Right renal cortex interstitium (tissue), 3 donors: Measurements from ENCODE around the gene B3GAT2. TPM values are rescaled to one million over a fixed set of nuclear protein-coding genes. Genes with fewer than 3 reads are reported as not detected.
"Not testable (repeated sequence)": the region's sequence is repeated elsewhere in the genome, so short reads cannot be mapped to it uniquely, and the experiment has no call there.

ENCODE experiments used
- DNase-seq, 3 donors: peaks; one replicate each; pipeline ENCODE4 v3.0.0-alpha.2; 2013; ENCODE audit warnings: low read depth in 3 of 3, low spot score in 2 of 3
- polyA plus RNA-seq, 3 donors: library from polyadenylated mRNA; unstranded; fragments of 120-200 nt; gene quantifications; one replicate each; pipeline ENCODE4 v1.2.1, GENCODE V29; 2013; ENCODE audit not compliant: insufficient read length in 3 of 3

Gene B3GAT2, protein sequence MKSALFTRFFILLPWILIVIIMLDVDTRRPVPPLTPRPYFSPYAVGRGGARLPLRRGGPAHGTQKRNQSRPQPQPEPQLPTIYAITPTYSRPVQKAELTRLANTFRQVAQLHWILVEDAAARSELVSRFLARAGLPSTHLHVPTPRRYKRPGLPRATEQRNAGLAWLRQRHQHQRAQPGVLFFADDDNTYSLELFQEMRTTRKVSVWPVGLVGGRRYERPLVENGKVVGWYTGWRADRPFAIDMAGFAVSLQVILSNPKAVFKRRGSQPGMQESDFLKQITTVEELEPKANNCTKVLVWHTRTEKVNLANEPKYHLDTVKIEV
- polyA plus RNA-seq: 1 to 10 TPM; 1.0 to 1.3 (median 1.1) TPM

DNA sequence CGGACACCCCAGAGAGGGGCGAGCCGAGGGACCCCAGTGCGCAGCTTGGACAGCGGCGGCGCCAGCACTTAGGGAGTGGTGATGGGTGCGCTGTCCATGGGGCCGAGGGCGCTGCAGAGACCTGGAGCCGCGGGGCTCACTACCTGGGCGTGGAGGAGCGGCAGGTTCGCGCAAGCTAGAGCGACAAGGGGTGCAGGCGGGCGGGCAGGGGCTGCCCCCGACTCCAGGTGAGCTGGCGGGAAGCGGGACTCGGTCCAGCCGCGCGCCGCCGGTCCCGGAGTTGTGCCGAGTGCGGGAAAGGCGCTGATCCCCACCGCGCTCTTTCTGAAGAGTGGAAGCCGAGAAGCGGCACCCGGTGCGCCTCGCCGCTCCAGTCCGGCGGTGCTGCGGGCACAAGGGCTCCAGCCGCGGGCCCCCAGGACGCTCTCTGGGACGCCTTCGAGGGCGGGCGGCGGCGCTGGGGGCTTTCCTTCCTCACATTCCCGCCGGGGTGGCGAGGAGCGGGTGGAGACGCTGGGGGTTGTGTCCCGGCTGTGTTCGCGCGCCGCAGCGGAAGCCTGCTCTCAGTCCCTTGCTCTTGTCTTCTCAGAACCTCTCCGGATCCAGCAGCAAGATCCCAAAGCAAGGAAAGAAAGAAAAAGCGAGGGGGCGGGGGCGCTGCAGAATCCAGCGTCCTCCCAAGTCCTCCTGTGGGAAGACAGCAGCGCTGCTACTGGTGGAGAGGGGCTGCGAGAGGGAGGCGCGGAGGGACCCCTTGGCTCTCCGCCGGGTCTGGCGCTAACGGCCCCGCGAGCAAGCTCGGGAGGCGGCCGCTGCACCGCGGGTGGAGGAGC lies at the start of gene B3GAT2:
B3GAT2 (minus strand) TSS at position 610 of the 833 bp plus-strand sequence. CDS start 631 bp downstream, outside the sequence.
- peak in 1 of 3 donors; percentile 15 for DNase-seq

DNA sequence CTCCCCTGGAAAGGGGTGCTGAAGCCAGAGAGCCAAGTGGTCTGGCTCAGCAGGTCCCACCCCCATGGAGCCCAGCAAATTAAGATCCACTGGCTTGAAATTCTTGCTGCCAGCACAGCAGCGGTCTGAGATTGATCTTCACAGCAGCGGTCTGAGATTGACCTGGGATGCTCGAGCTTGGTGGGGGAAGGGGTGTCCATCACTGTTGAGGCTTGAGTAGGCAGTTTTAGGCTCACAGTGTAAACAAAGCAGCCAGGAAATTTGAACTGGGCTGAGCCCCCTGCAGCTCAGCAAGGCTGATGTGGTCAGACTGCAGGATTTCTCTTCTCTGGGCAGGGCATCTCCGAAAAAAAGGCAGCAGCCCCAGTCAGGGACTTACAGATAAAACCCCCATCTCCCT lies 41.3 kb upstream of the B3GAT2 start:
- no peak for DNase-seq

- no peak for DNase-seq
These were observed 40.5 kb upstream of the B3GAT2 start for GRCh38 chr6:70997379-70997778.

DNA sequence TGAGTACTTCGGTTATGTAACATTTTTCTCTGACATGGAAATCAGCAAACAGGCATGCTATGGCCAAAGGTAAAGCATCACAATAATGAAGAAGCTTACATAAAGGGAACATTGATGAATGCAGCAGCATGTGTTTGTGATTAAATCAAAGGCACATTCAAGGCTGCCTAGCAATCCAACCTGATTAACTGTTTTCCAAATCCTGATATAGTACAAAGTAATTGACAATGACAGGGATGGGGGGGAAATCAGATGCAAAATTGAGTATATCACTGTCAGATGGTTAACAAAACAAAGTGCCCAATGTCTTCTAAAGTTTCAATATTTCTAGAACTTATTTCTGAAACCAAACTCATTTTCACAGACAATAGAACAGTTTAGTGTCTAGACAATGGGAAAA lies 39.2 kb upstream of the B3GAT2 start:
- DNase-seq: no peak

- no peak for DNase-seq
These were observed 38.6 kb upstream of the B3GAT2 start for GRCh38 chr6:70995411-70995810.

GRCh38 chr6:70991253-70991652 lies 34.4 kb upstream of the B3GAT2 start:
- DNase-seq: no peak

GRCh38 chr6:70985156-70985555 lies 28.3 kb upstream of the B3GAT2 start:
- DNase-seq: no peak

GRCh38 chr6:70982747-70983146 lies 25.9 kb upstream of the B3GAT2 start:
- no peak for DNase-seq

GRCh38 chr6:70980727-70981126 lies 23.9 kb upstream of the B3GAT2 start:
- DNase-seq: no peak

GRCh38 chr6:70973604-70974003 lies 16.7 kb upstream of the B3GAT2 start:
- no peak for DNase-seq

DNA sequence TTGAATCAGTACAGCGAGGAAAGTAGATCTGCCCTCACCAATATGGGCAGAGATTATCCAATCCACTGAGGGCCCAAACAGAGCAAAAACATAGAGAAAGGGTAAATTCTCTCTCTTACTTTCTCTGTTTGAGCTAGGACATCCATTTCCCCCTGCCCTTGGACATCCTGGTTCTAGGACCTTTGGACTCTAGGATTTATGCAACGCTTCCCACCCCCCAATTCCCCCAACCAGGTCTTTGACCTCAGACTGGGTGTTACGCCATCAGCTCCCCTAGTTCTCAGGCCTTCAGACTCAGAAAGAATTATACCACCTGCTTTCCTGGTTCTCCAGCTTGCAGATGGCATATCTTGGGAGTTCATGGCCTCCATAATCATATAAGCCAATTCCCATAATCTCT lies 10.2 kb upstream of the B3GAT2 start:
- DNase-seq: no peak

- DNase-seq: no peak
These were observed 391 bp upstream of the B3GAT2 start for GRCh38 chr6:70957284-70957617.

GRCh38 chr6:70956191-70956450 lies 739 bp downstream of the B3GAT2 start:
- DNase-seq: no peak

- peak in 1 of 3 donors; percentile 80 for DNase-seq
These were observed 1.2 kb downstream of the B3GAT2 start for GRCh38 chr6:70955441-70956190.

GRCh38 chr6:70954750-70955149 lies 2.1 kb downstream of the B3GAT2 start:
- DNase-seq: no peak

DNA sequence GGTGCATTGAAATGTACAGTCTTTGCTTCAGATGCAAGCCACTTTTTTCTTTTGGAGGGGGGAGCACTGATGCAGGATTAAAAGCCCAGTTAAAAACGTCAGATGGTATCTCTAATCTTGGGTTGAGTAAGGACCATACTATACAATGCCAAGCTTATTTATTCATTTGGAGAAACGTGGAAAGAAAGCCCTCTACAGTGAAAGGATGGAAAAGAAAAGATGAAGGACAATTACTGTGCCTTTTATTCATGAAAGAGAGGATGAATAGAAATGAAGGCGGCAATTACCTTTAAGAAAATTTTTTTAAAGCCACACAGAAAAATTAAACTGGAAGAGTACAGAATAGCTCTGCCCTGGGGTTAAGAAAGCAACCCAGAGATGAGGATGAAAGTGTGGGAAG lies 2.7 kb downstream of the B3GAT2 start:
- DNase-seq: no peak

DNA sequence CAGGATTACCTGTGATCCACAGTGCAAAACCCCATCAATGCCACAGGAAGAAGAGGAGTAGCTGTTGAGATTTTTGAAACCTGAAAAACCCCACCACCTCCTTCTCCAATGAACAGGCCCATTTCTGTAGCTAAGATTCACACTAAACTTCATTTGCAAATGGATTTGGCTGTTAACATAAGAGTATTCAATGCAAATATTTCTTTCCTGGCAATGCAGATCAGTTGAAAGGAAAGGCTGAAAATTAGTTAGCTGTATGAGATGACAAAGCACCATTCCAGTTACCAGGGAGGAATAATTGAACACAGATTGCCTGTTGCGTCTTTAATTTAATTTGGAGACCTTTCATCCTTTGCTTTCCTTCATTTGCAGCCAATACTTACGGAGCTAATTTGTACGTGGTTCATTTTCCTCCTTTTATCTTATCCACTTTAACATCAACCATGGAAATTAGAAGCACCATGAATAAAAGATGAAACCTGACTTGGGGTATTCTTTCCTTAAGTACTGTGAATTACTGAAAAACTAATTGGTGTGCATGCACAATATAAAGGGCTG lies 4.2 kb downstream of the B3GAT2 start:
- no peak for DNase-seq

DNA sequence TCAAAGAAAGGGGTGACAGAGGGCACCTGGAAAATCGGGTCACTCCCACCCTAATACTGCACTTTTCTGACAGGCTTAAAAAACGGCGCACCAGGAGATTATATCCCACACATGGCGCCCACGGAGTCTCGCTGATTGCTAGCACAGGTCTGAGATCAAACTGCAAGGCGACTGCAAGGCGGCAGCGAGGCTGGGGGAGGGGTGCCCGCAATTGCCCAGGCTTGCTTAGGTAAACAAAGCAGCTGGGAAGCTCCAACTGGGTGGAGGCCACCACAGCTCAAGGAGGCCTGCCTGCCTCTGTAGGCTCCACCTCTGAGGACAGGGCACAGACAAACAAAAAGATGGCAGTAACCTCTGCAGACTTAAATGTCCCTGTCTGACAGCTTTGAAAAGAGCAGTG lies 12.5 kb downstream of the B3GAT2 start:
- not testable (repeated sequence) for DNase-seq

DNA sequence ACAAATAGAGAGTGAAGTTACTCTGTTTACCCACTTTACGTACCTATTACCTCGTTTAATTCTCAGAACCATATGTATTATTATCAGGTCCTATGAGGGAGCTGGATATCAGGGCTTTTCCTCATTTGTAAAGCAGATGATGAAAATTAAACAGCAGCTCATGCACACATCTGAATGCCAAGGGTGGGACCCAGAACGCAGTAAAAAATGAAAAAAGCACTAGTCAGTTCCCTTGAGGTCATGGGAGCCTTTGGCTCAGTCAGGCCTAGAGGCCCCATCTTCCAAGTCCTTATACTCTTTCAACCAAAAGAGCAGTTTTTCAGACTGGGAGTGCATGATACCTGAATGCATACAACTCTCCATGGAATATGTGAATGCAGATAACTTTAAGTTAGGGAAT lies 23.0 kb downstream of the B3GAT2 start:
- DNase-seq: no peak

- DNase-seq: no peak
These were observed 51.1 kb downstream of the B3GAT2 start for GRCh38 chr6:70905742-70906141.
